Choroid plexus epithelial cell (primary cell): ENCODE data around the gene RIT1.

Experiments
- DNase-seq: peaks from one replicate; pipeline ENCODE4 v3.0.0-alpha.2; 2010; ENCODE audit warnings: low read depth
- H3K4me3 ChIP-seq: 2 replicates; pipeline ENCODE4 v1.5.1; 2011; ENCODE audit warnings: low read depth, mild to moderate bottlenecking, control low read depth, low read length, moderate library complexity
- CTCF ChIP-seq: conservative IDR thresholded peaks from 2 replicates; pipeline ENCODE4 v1.5.1; 2011; ENCODE audit warnings: low read depth, mild to moderate bottlenecking, control low read depth, inconsistent platforms, low read length, moderate library complexity

Gene RIT1

GRCh38 chr1:155890251-155890650 is 20.9 kb downstream of the RIT1 start:
- no peak for TF ChIP-seq CTCF
- DNase-seq, result no peak
- no peak overlapping the region for H3K4me3 ChIP-seq

- peak; percentile 57 for DNase-seq
- H3K4me3 ChIP-seq, result no peak overlapping the region
- TF ChIP-seq CTCF, result no peak
Observed at GRCh38 chr1:155889566-155889965, 21.6 kb downstream of the RIT1 start.

GRCh38 chr1:155888481-155888880 is 22.7 kb downstream of the RIT1 start:
- TF ChIP-seq CTCF, result no peak
- DNase-seq, result peak; percentile 26
- no peak overlapping the region for H3K4me3 ChIP-seq

GRCh38 chr1:155884982-155885381 is 26.2 kb downstream of the RIT1 start:
- peak; percentile 11 for DNase-seq
- TF ChIP-seq CTCF, result no peak
- no peak overlapping the region for H3K4me3 ChIP-seq

GRCh38 chr1:155884031-155884960 is 26.9 kb downstream of the RIT1 start:
- no peak overlapping the region for H3K4me3 ChIP-seq
- no peak for TF ChIP-seq CTCF
- peak; percentile 34 for DNase-seq

GRCh38 chr1:155882766-155883165 is 28.4 kb downstream of the RIT1 start:
- TF ChIP-seq CTCF, result no peak
- no peak overlapping the region for H3K4me3 ChIP-seq
- DNase-seq, result no peak

- no peak for TF ChIP-seq CTCF
- no peak for DNase-seq
- no peak overlapping the region for H3K4me3 ChIP-seq
Observed at GRCh38 chr1:155882235-155882634, 28.9 kb downstream of the RIT1 start.
